ENCODE measurements around the gene NACC1.

DNA sequence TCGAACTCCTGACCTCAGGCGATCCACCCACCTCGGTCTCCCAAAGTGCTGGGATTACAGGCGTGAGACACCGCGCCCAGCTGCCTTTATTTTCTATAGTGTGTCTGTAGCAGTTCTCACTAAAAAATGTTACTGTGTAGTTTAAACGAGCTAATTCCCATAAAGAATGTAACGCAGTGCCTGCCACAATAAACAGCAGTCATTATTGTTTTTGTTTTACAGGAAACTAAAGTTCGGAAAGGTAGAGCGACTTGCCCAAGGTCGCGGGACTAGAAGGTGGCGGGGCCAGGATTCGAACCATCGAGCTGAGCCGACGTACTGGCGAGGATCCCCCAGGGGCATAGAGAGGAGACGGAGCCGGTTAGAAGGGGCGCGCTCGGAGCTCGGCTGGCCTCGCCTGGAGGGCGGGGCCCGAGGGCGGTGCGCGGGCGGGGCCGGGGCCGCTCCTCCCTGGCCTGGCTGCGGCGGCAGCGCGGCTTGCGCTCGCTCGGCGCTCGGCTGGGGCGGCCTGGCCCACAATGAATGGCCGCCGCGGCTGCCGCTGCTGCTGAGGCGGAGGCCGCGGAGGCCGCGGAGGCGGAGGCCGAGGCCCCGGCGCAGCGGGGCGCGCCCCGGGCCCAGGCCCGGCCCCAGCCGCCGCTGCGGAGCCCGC is at the start of gene NACC1:
- TF ChIP-seq, protein P1, sequence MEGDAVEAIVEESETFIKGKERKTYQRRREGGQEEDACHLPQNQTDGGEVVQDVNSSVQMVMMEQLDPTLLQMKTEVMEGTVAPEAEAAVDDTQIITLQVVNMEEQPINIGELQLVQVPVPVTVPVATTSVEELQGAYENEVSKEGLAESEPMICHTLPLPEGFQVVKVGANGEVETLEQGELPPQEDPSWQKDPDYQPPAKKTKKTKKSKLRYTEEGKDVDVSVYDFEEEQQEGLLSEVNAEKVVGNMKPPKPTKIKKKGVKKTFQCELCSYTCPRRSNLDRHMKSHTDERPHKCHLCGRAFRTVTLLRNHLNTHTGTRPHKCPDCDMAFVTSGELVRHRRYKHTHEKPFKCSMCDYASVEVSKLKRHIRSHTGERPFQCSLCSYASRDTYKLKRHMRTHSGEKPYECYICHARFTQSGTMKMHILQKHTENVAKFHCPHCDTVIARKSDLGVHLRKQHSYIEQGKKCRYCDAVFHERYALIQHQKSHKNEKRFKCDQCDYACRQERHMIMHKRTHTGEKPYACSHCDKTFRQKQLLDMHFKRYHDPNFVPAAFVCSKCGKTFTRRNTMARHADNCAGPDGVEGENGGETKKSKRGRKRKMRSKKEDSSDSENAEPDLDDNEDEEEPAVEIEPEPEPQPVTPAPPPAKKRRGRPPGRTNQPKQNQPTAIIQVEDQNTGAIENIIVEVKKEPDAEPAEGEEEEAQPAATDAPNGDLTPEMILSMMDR (conservative IDR thresholded peaks at IDR 0.05): no peak
- TF ChIP-seq ZFX (IDR thresholded peaks at IDR 0.05): no peak
